ENCODE results near the gene NYNRIN.

DNA sequence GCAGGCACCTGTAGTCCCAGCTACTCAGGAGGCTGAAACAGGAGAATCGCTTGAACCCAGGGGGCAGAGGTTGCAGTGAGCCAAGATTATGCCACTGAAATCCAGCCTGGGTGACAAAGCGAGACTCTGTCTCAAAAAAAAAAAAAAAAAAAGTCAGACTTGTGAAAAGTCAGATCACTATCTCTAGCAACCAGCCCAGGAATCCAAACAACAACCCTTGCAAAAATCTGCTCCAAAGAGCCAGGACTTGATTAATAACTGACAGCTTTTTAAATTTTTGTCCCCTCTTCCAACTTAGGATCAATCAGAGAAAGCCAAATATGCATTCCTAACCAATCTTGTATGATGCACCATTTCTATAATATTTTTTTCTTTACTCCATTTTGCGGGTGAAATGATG is 38.5 kb upstream of the NYNRIN start:
- TF ChIP-seq, protein P1, sequence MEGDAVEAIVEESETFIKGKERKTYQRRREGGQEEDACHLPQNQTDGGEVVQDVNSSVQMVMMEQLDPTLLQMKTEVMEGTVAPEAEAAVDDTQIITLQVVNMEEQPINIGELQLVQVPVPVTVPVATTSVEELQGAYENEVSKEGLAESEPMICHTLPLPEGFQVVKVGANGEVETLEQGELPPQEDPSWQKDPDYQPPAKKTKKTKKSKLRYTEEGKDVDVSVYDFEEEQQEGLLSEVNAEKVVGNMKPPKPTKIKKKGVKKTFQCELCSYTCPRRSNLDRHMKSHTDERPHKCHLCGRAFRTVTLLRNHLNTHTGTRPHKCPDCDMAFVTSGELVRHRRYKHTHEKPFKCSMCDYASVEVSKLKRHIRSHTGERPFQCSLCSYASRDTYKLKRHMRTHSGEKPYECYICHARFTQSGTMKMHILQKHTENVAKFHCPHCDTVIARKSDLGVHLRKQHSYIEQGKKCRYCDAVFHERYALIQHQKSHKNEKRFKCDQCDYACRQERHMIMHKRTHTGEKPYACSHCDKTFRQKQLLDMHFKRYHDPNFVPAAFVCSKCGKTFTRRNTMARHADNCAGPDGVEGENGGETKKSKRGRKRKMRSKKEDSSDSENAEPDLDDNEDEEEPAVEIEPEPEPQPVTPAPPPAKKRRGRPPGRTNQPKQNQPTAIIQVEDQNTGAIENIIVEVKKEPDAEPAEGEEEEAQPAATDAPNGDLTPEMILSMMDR (IDR thresholded peaks at IDR 0.05), result no peak
- no peak for TF ChIP-seq POLR2A (IDR thresholded peaks at IDR 0.05)

Measured in lower leg skin (tissue), 3 donors.